ENCODE data around the gene ARL8B.

DNA sequence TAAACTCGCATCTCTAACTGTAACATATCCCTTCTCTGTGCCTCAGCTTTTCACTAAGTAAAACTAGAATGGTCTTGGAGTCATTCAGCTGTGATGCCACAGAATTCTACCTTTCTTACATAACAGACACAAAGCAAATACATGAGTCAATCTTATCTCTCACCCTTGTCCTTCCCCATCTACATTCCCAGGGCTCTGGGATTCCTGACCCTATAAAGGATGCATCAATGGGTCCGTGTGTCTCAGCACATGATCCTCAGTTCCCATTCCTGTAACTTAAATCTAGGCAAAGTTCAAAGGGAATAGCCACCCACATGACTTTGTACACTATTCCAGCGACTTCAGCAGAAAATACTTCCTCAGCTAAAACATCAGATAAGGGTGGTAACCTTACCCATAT lies 11.8 kb upstream of the ARL8B start:
- TF ChIP-seq POLR2A (IDR thresholded peaks at IDR 0.05) = no peak
- TF ChIP-seq, protein P1, sequence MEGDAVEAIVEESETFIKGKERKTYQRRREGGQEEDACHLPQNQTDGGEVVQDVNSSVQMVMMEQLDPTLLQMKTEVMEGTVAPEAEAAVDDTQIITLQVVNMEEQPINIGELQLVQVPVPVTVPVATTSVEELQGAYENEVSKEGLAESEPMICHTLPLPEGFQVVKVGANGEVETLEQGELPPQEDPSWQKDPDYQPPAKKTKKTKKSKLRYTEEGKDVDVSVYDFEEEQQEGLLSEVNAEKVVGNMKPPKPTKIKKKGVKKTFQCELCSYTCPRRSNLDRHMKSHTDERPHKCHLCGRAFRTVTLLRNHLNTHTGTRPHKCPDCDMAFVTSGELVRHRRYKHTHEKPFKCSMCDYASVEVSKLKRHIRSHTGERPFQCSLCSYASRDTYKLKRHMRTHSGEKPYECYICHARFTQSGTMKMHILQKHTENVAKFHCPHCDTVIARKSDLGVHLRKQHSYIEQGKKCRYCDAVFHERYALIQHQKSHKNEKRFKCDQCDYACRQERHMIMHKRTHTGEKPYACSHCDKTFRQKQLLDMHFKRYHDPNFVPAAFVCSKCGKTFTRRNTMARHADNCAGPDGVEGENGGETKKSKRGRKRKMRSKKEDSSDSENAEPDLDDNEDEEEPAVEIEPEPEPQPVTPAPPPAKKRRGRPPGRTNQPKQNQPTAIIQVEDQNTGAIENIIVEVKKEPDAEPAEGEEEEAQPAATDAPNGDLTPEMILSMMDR (IDR thresholded peaks at IDR 0.05) = no peak

Data from breast epithelium (tissue), 3 donors.